DMS 273 treated with DMSO at 0.1 percent for 48 hours (cell line): ENCODE measurements around the gene DSC1.

Experiments used
- DNase-seq: peaks from one replicate; lab custom pipeline; 2025; lab: John Stamatoyannopoulos, UW

Gene DSC1

DNA sequence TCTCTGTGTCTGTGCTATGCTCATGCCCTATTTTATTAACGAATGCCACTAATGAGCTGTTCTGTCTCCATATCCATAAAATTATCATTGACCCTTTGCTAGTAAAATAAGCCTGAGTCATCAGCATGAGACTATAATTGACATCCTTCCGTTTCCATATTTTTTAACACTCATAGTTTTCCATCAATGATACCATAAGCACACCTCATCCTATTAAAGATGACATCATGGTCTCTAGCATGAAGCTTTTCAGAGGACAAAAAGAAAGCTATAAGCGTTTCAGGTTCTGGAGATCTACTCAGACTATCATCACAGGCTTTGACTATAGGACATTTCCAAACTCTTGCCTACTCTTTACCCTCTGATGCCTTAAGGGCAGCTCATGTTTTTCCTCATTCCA is 59.2 kb downstream of the DSC1 start:
- DNase-seq = no peak

- no peak for DNase-seq
Observed at GRCh38 chr18:31102941-31103340, 59.7 kb downstream of the DSC1 start.

DNA sequence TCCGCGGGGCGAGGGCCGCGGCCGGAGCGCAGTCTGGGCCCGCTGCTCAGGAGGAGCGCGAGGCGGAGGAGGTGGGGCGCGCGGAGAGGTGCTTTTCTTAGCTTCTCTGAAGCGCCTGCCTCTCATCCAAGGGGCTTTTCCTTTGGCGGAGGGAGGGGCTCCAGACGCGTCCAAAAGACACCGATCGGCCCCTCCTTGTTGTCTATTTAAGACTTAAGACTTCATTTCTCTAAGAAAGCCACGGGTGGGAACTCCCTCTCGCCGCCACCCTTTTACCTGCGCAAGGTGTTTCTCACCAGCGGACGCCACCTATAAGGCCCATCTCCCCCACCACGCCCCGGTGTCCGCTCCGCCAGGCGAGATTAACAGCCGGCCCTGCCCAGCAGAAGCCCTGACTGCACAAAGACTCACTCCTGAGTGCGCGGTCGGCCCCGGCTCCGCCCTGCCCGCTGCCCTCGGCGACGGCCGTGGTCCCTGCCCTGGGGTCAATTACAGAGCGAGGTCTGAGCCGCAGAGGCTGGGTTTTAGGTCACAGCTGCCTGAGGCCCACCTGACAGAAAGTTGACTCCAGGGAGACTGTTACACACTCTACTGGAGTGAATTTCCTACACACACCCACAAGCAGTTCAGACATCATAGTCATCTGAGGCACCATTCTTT is 60.5 kb downstream of the DSC1 start, which contains the start of gene DSC2:
DSC2 (minus strand) TSS at position 397 of the 660 bp plus-strand sequence. CDS start 450 bp downstream, outside the sequence.
- no peak for DNase-seq

GRCh38 chr18:31101183-31102024 is 61.3 kb downstream of the DSC1 start:
- DNase-seq = no peak

DNA sequence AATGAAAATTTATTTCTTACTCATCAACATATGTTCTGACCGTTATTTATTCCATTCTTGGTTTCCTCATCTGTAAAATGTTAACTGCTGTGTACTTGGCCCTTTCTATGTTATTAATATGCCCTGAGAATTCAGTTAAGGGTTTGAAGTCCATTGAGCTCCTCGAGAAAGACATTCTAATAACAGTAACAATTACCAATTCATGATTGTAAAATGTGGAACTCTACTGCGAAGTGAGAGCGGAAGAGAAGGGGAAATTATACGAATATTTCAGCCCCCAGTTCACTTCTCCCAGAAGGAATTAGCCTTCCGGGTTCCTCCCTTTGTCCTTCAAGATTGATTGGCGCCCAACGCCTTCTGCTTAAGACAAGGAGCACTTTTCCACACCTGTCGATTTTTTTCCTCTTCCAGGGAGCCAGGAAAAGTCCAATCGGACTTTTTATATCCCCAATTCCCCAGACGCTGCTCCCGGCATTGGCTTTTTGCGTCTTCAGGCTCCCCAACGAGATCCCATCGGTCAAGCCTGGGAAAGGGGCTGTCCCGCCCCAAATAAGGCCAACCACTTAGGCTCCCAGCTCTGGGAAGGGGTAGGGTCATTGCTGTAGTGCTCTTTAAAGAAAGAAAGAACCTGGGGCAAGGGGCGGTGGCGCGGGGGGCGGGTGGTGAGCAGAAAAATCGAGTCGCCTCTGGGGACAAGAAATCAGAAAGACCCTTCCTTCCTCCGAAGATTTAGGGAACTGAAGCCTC is 62.0 kb downstream of the DSC1 start:
- DNase-seq = no peak

- DNase-seq = no peak
Observed at GRCh38 chr18:31099450-31100230, 63.0 kb downstream of the DSC1 start.

- DNase-seq = no peak
Observed at GRCh38 chr18:31098878-31099277, 63.8 kb downstream of the DSC1 start.

GRCh38 chr18:31097666-31098065 is 65.0 kb downstream of the DSC1 start:
- DNase-seq = no peak

DNA sequence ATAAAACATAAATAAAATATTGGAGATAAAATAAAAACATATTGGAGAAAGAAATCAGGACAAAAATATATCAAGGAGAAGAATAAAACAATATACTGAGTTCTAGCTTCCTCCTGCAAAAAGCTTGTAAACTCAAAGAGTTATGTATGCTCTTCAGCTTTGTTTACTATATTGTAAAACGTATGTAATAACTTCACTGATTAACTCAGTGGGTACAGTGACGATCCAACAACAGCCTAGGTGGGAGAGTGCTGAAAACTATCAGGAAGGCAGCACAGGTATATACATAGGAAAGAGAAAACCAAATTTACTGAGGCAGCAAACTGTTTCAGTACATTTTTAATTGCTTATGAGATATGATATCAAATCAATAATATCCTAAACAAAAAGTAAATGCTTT is 68.8 kb downstream of the DSC1 start:
- DNase-seq = no peak

GRCh38 chr18:31093294-31093693 is 69.4 kb downstream of the DSC1 start:
- no peak for DNase-seq

DNA sequence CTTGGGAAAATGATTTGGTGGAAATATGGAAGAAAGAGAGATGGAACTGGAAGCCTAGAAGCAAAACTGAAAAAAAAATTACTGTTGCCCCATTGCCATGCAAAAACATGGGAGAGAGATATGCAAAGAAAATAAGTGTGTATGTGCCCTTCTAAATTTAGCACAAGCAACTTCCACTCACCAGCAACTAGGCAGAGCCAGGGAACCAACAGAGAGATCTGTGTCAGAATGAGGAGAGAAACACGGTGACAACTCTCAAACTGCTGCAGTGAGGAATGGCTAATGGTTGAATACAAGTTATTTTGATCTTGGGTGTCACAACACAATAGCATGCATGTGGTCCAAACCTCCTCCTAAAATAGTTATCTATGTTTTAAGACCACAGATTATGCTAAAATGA is 71.3 kb downstream of the DSC1 start:
- DNase-seq = no peak

- DNase-seq = no peak
Observed at GRCh38 chr18:31088532-31088931, 74.1 kb downstream of the DSC1 start.

DNA sequence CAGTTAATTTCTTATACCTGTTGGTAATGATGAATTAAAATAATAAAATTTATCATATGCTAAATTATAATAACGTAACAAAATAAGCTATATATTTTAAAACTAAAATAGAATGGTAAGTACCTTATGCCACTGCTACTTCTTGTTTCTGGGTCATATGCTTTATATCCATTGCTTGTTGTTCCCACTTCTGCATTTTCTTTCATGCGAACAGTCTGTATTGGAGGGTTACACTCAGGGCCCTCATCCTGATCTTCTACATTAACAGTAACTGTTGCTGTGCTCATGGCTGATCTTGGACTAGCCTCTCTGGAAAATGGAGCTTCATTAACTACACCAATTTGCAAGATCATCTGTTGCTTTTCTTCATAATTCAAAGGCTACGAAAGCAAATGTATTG is 82.7 kb downstream of the DSC1 start:
- DNase-seq = no peak
